GM12878 (cell line): ENCODE measurements around the gene RMND1. TPM values are rescaled to one million over a fixed set of nuclear protein-coding genes. Genes with fewer than 3 reads are reported as not detected.

Experiments
- BMI1 ChIP-seq: fragments of 450-650 bp; IDR thresholded peaks from 2 replicates; pipeline ENCODE4 v1.6.1; 2016; ENCODE audit warnings: mild to moderate bottlenecking, moderate library complexity, borderline replicate concordance
- CBFB ChIP-seq: IDR thresholded peaks from 2 replicates; pipeline ENCODE4 v1.6.1; 2016; ENCODE audit warnings: antibody characterized with exemption, low read depth
- CHD2 ChIP-seq: IDR thresholded peaks from 2 replicates; pipeline ENCODE4 v1.6.1; 2011; ENCODE audit warnings: low read depth, low read length, improper control_type of control experiment, borderline replicate concordance
- DPF2 ChIP-seq: fragments of 450-650 bp; IDR thresholded peaks from 2 replicates; pipeline ENCODE4 v1.6.1; 2017; ENCODE audit warnings: mild to moderate bottlenecking
- FOS ChIP-seq: IDR thresholded peaks from 3 replicates; pipeline ENCODE4 v1.6.1; 2011; ENCODE audit warnings: borderline replicate concordance; ENCODE audit not compliant: insufficient read length; ENCODE audit errors: extremely low read depth
- HSF1 ChIP-seq: fragments of 150-350 bp; IDR thresholded peaks from 2 replicates; pipeline ENCODE4 v1.6.1; 2014; ENCODE audit warnings: mild to moderate bottlenecking, low read depth, low read length
- IRF4 ChIP-seq: IDR thresholded peaks from 2 replicates; pipeline ENCODE4 v1.6.1; 2011; ENCODE audit warnings: low read depth, low read length
- KDM1A ChIP-seq: fragments of 200-600 bp; sonication (generic); IDR thresholded peaks from 2 replicates; pipeline ENCODE4 v1.6.1; 2016; ENCODE audit warnings: borderline replicate concordance
- KLF5 ChIP-seq: fragments of 450-650 bp; IDR thresholded peaks from 2 replicates; pipeline ENCODE4 v1.6.1; 2014; ENCODE audit warnings: mild to moderate bottlenecking; ENCODE audit not compliant: partially characterized antibody
- MEF2A ChIP-seq: IDR thresholded peaks from 2 replicates; pipeline ENCODE4 v1.6.1; 2011; ENCODE audit warnings: low read depth, mild to moderate bottlenecking, low read length, moderate library complexity; ENCODE audit not compliant: insufficient read depth
- MYC ChIP-seq: IDR thresholded peaks from 2 replicates; pipeline ENCODE4 v1.6.1; 2011; ENCODE audit warnings: mild to moderate bottlenecking, low read length, moderate library complexity, inconsistent platforms; ENCODE audit not compliant: insufficient read depth, insufficient replicate concordance, insufficient read length, severe bottlenecking
- NR2F1 ChIP-seq: fragments of 450-650 bp; conservative IDR thresholded peaks from 2 replicates; pipeline ENCODE4 v1.6.1; 2017; ENCODE audit warnings: mild to moderate bottlenecking
- PML ChIP-seq: IDR thresholded peaks from 2 replicates; pipeline ENCODE4 v1.6.1; 2012; ENCODE audit warnings: low read length, inconsistent platforms
- POU2F2 ChIP-seq: IDR thresholded peaks from 3 replicates; pipeline ENCODE4 v1.6.1; 2011; ENCODE audit warnings: low read depth, mild to moderate bottlenecking, low read length, borderline replicate concordance
- RB1 ChIP-seq: fragments of 450-650 bp; formaldehyde crosslinking; IDR thresholded peaks from 2 replicates; pipeline ENCODE4 v1.6.1; 2017; ENCODE audit warnings: mild to moderate bottlenecking, borderline replicate concordance
- RCOR1 ChIP-seq: conservative IDR thresholded peaks from 2 replicates; pipeline ENCODE4 v1.6.1; 2012; ENCODE audit warnings: low read depth, low read length, improper control_type of control experiment
- RFX5 ChIP-seq: IDR thresholded peaks from 2 replicates; pipeline ENCODE4 v1.6.1; 2011; ENCODE audit warnings: low read depth, low read length, improper control_type of control experiment
- SP1 ChIP-seq: IDR thresholded peaks from one replicate; pipeline ENCODE4 v1.6.1; 2011; ENCODE audit warnings: low read depth, low read length
- TAF1 ChIP-seq: IDR thresholded peaks from 2 replicates; pipeline ENCODE4 v1.6.1; 2011; ENCODE audit warnings: mild to moderate bottlenecking, low read depth, low read length, borderline replicate concordance
- TCF7 ChIP-seq: IDR thresholded peaks from 2 replicates; pipeline ENCODE4 v1.6.1; 2014; ENCODE audit warnings: antibody characterized with exemption, borderline replicate concordance
- WRNIP1 ChIP-seq: IDR thresholded peaks from 2 replicates; pipeline ENCODE4 v1.6.1; 2011; ENCODE audit warnings: low read depth, low read length, improper control_type of control experiment, borderline replicate concordance
- YBX1 ChIP-seq: fragments of 450-650 bp; IDR thresholded peaks from 2 replicates; pipeline ENCODE4 v1.6.1; 2016; ENCODE audit warnings: antibody characterized with exemption
- ZBED1 ChIP-seq: IDR thresholded peaks from 2 replicates; pipeline ENCODE4 v1.6.1; 2016; ENCODE audit warnings: borderline replicate concordance
- ZZZ3 ChIP-seq: IDR thresholded peaks from 2 replicates; pipeline ENCODE4 v1.6.1; 2011; ENCODE audit warnings: low read depth; ENCODE audit not compliant: control insufficient read depth, insufficient read length
- polyA plus RNA-seq, 11 experiments: library from polyadenylated mRNA; depleted of rRNA in 4 of 11; unstranded in 6 of 11; stranded (reverse) in 5 of 11; fragments of >200 nt; fragmentation: Nextera tagmentation in 4 of 11; fragmentation: Illumina TruSeq in 1 of 11; extraction: Ambion mirVana in 4 of 11; extraction: Trizol in 1 of 11; gene quantifications; 1 replicate in 1 of 11; 2 replicates in 10 of 11; pipeline versions ENCODE4 v1.2.1 to v1.2.3, GENCODE V29; 2011 to 2016; ENCODE audit warnings: inconsistent platforms in 2 of 11, missing spikeins in 2 of 11, low read depth in 1 of 11
- total RNA-seq, 4 experiments: library from RNA; depleted of rRNA in 3 of 4; stranded (reverse); fragments of >200 nt in 3 of 4; fragmentation: Illumina TruSeq in 1 of 4; extraction: Trizol in 1 of 4; gene quantifications; 2 replicates each; pipeline versions ENCODE4 v1.2.1 to v1.2.3, GENCODE V29; 2013 to 2021
- TF ChIP-seq, protein P1 (sequence below): fragments of 450-650 bp; formaldehyde crosslinking; IDR thresholded peaks from 2 replicates; pipeline ENCODE4 v1.5.0; 2022; ENCODE audit warnings: mild to moderate bottlenecking, missing genetic modification characterization
- TF ChIP-seq, protein P2 (sequence below): fragments of 450-650 bp; IDR thresholded peaks from 2 replicates; pipeline ENCODE4 v1.6.1; 2017; ENCODE audit warnings: low read depth, mild to moderate bottlenecking, moderate library complexity

RMND1 gene
- total and polyA plus RNA-seq, 10 of the 15 experiments (the other 5 are each of a cell fraction or from before 2014, with no cell fraction given): 15.9 to 34.5 (median 21.4) TPM

DNA sequence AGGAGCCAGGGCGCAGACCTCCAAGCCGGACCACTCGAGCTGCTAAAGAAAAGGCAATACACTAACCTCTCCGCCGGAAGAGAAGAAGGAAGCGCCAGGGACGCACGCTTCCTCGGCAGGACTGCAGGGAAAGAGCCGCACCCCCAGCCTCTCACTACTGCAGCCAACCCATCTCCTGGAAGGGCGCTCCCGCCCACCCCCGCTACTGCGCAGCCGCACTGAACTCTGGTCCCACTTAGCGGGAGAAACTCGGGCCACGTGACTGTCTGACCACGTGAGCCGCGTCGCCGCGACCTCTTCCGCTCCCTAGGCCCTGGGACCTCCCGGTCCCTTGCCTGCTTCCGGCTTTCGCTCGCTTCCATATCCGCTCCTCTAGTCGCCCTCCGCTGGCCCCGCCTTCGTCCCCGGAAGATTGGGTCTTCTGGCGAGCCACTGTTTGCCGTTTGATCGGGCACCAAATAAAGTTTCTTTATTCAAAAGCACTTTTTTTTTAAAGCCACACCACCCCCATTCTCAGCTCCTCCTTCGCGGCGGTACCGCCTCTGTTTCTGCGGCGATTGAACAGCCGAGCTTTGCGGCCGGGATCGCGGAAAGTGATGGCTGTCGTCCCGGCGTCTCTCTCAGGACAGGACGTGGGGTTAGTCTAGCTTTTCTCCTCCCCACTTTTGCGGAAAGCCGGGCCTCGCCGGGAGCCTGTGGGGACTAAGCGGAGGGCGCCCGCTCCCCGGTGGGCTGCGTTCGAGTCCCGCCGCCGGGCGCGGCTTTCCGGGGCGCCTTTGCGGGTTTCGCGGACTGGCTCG, at the start of gene RMND1 (continued):
- TF ChIP-seq WRNIP1 (no peak), TAF1 (peak; percentile 71; the same call in 1 of the 2 replicates), POU2F2 (peak; percentile 55; the same call in 2 of the 3 replicates), PML (peak; percentile 97), MEF2A (peak; percentile 77), IRF4 (peak; percentile 45; the same call in 1 of the 2 replicates), RCOR1 (0 out of 2 replicates have a peak, but pooled peaks have one; percentile 86), NR2F1 (peak; percentile 43), CBFB (peak; percentile 89), DPF2 (0 out of 2 replicates have a peak, but pooled peaks have one; percentile 10), CHD2 (no peak; the same call in none of the 2 replicates), RFX5 (no peak), YBX1 (no peak), KLF5 (no peak), RB1 (peak; percentile 76; the same call in 1 of the 2 replicates), BMI1 (no peak), HSF1 (0 out of 2 replicates have a peak, but pooled peaks have one; percentile 42), ZBED1 (no peak), MYC (peak; percentile 42), ZZZ3 (no peak), KDM1A (no peak), FOS (peak; percentile 50), SP1 (peak; percentile 76), TCF7 (peak; percentile 81; the same call in 1 of the 2 replicates)
- TF ChIP-seq, protein P1, sequence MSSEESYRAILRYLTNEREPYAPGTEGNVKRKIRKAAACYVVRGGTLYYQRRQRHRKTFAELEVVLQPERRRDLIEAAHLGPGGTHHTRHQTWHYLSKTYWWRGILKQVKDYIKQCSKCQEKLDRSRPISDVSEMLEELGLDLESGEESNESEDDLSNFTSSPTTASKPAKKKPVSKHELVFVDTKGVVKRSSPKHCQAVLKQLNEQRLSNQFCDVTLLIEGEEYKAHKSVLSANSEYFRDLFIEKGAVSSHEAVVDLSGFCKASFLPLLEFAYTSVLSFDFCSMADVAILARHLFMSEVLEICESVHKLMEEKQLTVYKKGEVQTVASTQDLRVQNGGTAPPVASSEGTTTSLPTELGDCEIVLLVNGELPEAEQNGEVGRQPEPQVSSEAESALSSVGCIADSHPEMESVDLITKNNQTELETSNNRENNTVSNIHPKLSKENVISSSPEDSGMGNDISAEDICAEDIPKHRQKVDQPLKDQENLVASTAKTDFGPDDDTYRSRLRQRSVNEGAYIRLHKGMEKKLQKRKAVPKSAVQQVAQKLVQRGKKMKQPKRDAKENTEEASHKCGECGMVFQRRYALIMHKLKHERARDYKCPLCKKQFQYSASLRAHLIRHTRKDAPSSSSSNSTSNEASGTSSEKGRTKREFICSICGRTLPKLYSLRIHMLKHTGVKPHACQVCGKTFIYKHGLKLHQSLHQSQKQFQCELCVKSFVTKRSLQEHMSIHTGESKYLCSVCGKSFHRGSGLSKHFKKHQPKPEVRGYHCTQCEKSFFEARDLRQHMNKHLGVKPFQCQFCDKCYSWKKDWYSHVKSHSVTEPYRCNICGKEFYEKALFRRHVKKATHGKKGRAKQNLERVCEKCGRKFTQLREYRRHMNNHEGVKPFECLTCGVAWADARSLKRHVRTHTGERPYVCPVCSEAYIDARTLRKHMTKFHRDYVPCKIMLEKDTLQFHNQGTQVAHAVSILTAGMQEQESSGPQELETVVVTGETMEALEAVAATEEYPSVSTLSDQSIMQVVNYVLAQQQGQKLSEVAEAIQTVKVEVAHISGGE (CRISPR knock-in tag): no peak
- TF ChIP-seq, protein P2, sequence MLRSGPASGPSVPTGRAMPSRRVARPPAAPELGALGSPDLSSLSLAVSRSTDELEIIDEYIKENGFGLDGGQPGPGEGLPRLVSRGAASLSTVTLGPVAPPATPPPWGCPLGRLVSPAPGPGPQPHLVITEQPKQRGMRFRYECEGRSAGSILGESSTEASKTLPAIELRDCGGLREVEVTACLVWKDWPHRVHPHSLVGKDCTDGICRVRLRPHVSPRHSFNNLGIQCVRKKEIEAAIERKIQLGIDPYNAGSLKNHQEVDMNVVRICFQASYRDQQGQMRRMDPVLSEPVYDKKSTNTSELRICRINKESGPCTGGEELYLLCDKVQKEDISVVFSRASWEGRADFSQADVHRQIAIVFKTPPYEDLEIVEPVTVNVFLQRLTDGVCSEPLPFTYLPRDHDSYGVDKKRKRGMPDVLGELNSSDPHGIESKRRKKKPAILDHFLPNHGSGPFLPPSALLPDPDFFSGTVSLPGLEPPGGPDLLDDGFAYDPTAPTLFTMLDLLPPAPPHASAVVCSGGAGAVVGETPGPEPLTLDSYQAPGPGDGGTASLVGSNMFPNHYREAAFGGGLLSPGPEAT: peak; percentile 98
